Left lung (tissue), 10 donors: ENCODE measurements around the gene GPR179. TPM values are rescaled to one million over a fixed set of nuclear protein-coding genes. Genes with fewer than 3 reads are reported as not detected.
"Not testable (repeated sequence)": the region's sequence is repeated elsewhere in the genome, so short reads cannot be mapped to it uniquely, and the experiment has no call there.

Experiments used
- ATAC-seq: fragments of 200-7000 bp; cut with Tn5 transposase; one replicate; pipeline ENCODE4 v1.9.1; 2020; ENCODE audit warnings: moderate library complexity
- DNase-seq, 4 donors: peaks; one replicate each; pipeline ENCODE4 v3.0.0-alpha.2; 2013 to 2020
- H3K27ac ChIP-seq, 2 donors: fragments of 200-600 bp; sonication (generic) in 1 of 2; one replicate each; pipeline versions ENCODE4 v1.5.0 to v1.8.0; 2020 to 2021
- H3K27me3 ChIP-seq, 2 donors: fragments of 200-600 bp; sonication (generic) in 1 of 2; one replicate each; pipeline versions ENCODE4 v1.5.0 to v1.8.0; 2020 to 2021
- H3K36me3 ChIP-seq, 2 donors: fragments of 200-600 bp; sonication (generic) in 1 of 2; one replicate each; pipeline versions ENCODE4 v1.5.0 to v1.8.0; 2020 to 2021
- H3K4me1 ChIP-seq, 2 donors: fragments of 200-600 bp; one replicate each; pipeline ENCODE4 v1.8.0; 2021
- H3K4me3 ChIP-seq, 2 donors: fragments of 200-600 bp; sonication (generic) in 1 of 2; one replicate each; pipeline versions ENCODE4 v1.5.0 to v1.8.0; 2020 to 2021; ENCODE audit warnings: mild to moderate bottlenecking in 1 of 2
- H3K9me3 ChIP-seq, 2 donors: fragments of 200-600 bp; sonication (generic) in 1 of 2; one replicate each; pipeline versions ENCODE4 v1.5.0 to v1.8.0; 2020 to 2021
- intact Hi-C, 2 donors: fragments of 100-400 bp; cut with DNase I; formaldehyde crosslinking; loops; one replicate each; pipeline versions ENCODE4 v1.11.2 to v1.14.2; 2022
- polyA plus RNA-seq, 6 donors: library from polyadenylated mRNA; unstranded; fragments of 120-200 nt; gene quantifications; one replicate each; pipeline ENCODE4 v1.2.1, GENCODE V29; 2013; ENCODE audit not compliant: insufficient read length in 6 of 6
- total RNA-seq, 2 donors: library from RNA; stranded (reverse); fragmentation: NEBNext Ultra II Directional; extraction: Animal tissue kit (Norgen Biotek cat#: 25700); gene quantifications; one replicate each; pipeline ENCODE4 v1.2.1, GENCODE V29; 2021
- TF ChIP-seq, protein P1 (sequence below), 2 donors: fragments of 200-600 bp; sonication (generic) in 1 of 2; IDR thresholded peaks; one replicate each; pipeline versions ENCODE4 v1.5.0 to v1.8.0; 2021; ENCODE audit warnings: antibody characterized with exemption in 2 of 2
- donor health status: DM: no; HTN: yes; CAD: no.
- donor health status: DM: no; HTN: no; CAD: no.

The GPR179 gene
- total and polyA plus RNA-seq, 8 donors: 0.24 to 0.50 (median 0.34) TPM; not detected in 1

DNA sequence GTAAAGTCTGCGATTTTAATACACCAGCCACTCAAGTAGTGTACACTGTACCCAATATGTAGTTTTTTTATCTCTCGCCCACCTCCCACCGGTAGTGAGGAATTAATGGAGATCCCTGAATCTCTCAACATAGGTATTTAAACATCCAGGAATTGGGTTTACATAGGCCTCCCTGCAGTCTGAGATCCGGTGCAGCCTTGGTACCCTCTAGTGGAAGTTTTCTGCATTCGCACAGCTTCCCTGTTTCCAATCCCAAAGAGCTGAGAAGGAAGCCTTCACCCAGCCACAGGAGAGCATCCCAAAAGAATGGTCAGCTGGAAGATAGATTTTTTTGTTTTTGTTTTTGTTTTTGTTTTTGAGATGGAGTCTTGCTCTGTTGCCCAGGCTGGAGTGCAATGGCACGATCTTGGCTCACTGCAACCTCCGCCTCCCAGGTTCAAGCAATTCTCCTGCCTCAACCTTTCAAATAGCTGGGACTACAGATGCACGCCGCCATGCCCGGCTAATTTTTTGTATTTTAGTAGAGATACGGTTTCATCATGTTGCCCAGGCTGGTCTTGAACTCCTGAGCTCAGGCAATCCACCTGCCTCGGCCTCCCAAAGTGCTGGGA, 55.4 kb downstream of the GPR179 start:
- ATAC-seq: peak; percentile 80
- TF ChIP-seq, protein P1, sequence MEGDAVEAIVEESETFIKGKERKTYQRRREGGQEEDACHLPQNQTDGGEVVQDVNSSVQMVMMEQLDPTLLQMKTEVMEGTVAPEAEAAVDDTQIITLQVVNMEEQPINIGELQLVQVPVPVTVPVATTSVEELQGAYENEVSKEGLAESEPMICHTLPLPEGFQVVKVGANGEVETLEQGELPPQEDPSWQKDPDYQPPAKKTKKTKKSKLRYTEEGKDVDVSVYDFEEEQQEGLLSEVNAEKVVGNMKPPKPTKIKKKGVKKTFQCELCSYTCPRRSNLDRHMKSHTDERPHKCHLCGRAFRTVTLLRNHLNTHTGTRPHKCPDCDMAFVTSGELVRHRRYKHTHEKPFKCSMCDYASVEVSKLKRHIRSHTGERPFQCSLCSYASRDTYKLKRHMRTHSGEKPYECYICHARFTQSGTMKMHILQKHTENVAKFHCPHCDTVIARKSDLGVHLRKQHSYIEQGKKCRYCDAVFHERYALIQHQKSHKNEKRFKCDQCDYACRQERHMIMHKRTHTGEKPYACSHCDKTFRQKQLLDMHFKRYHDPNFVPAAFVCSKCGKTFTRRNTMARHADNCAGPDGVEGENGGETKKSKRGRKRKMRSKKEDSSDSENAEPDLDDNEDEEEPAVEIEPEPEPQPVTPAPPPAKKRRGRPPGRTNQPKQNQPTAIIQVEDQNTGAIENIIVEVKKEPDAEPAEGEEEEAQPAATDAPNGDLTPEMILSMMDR (IDR thresholded peaks at IDR 0.05): peak in 1 of 2 donors; percentile 11
- intact Hi-C loops, H3K4me1 ChIP-seq, H3K27ac ChIP-seq, H3K36me3 ChIP-seq, DNase-seq, H3K4me3 ChIP-seq, H3K27me3 ChIP-seq, H3K9me3 ChIP-seq: not testable (repeated sequence)

DNA sequence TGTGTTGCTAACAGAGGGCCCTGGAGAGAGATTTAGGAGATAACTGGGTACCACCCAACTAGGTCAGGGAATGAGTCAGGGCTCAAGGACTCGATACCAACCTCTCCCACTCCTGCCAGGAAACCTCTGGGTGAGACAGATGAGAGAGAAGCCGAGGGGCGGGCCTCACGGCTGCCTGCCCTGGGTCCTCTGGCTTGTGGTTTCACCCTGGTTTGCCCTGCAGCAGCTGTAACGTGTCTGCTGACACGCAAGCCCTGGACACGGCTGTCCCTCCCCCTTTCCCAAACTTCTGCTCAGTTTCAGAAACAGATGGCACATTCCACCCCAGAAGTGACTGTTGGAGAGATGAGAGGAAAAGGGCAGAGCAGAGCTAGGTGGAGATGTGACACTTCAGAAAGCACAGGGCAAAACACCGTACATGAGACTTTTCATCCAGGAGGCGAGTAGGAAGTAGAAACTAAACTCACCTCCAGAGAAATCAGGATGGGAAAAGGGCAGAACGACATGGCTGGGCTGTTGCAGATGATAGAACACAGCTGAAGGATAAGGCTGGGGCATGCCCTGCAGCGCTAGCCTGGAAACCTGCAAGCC, 57.2 kb downstream of the GPR179 start:
- DNase-seq: peak in 3 of 4 donors; percentile 45 to 73 (median 50)
- H3K27ac ChIP-seq: peak overlapping the region in 1 of 2 donors; percentile 60
- intact Hi-C loops, H3K27me3 ChIP-seq, H3K4me3 ChIP-seq, H3K36me3 ChIP-seq, H3K4me1 ChIP-seq, H3K9me3 ChIP-seq: not testable (repeated sequence)
- peak; percentile 87 for ATAC-seq

DNA sequence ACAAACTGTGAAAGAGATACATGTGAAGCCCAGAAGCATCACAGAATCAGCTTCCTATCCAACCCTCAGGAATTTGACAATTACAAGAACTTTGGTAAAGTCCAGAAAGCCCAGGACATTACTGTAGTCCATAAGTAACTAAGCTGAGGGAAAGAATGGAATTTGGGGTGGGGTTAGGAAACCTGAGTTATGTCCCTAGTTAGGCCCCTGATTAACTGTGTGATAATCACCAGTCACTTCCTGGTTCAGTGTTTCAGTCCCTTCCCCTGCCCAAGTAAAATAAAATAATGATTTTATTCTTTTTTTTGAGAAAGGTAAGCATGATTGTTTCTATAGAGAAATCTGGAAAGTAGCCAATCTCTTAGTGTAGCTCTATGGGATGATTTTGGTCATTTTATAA, 57.8 kb downstream of the GPR179 start:
- H3K9me3 ChIP-seq, H3K4me3 ChIP-seq, DNase-seq, H3K4me1 ChIP-seq, H3K36me3 ChIP-seq, H3K27me3 ChIP-seq, intact Hi-C loops, H3K27ac ChIP-seq: not testable (repeated sequence)
- ATAC-seq: peak; percentile 11

Other genes with a start within 250 kb of the GPR179 start
- not detected for gene TBC1D3E, start 216.0 kb downstream of the GPR179 start, total RNA-seq
- under 1 TPM in 2 of 6 donors, not detected in 4; 0.20 to 0.21 TPM for gene TBC1D3E, start 216.0 kb downstream of the GPR179 start, polyA plus RNA-seq
- not detected for gene TBC1D3, start 151.4 kb downstream of the GPR179 start, total RNA-seq
- not detected for gene TBC1D3, start 151.4 kb downstream of the GPR179 start, polyA plus RNA-seq
- 10 to 100 TPM; 24.4 to 28.4 TPM for gene MRPL45, start 46.8 kb downstream of the GPR179 start, total RNA-seq
- 10 to 100 TPM; 51.8 to 63.3 (median 58.7) TPM for gene MRPL45, start 46.8 kb downstream of the GPR179 start, polyA plus RNA-seq
- 10 to 100 TPM; 19.4 to 22.4 TPM for gene SOCS7, start 7.9 kb upstream of the GPR179 start, total RNA-seq
- gene SOCS7, start 7.9 kb upstream of the GPR179 start, polyA plus RNA-seq: 10 to 100 TPM; 14.1 to 22.6 (median 18.7) TPM
- 10 to 100 TPM; 49.1 to 51.0 TPM for gene ARHGAP23, start 84.5 kb upstream of the GPR179 start, total RNA-seq
- 10 to 100 TPM; 27.7 to 49.0 (median 36.1) TPM for gene ARHGAP23, start 84.5 kb upstream of the GPR179 start, polyA plus RNA-seq